Sigmoid colon (tissue), 7 donors: Measurements from ENCODE around the gene MRPS35. TPM values are rescaled to one million over a fixed set of nuclear protein-coding genes. Genes with fewer than 3 reads are reported as not detected.

Source experiments
- DNase-seq: peaks from one replicate; pipeline ENCODE4 v3.0.0-alpha.2; 2019
- H3K27ac ChIP-seq, 4 donors: fragments of 200-600 bp; sonication (generic); one replicate each; pipeline ENCODE4 v1.5.1; 2016 to 2019; ENCODE audit warnings: mild to moderate bottlenecking in 1 of 4
- H3K27me3 ChIP-seq, 3 donors: fragments of 200-600 bp; sonication (generic); one replicate each; pipeline ENCODE4 v1.5.1; 2019; ENCODE audit warnings: mild to moderate bottlenecking in 1 of 3
- H3K36me3 ChIP-seq, 4 donors: fragments of 200-600 bp; sonication (generic); one replicate each; pipeline ENCODE4 v1.5.1; 2016 to 2019
- H3K4me1 ChIP-seq, 4 donors: fragments of 200-600 bp; sonication (generic); one replicate each; pipeline ENCODE4 v1.5.1; 2017 to 2019
- H3K4me3 ChIP-seq, 4 donors: fragments of 200-600 bp; sonication (generic); one replicate each; pipeline ENCODE4 v1.5.1; 2017 to 2019; ENCODE audit warnings: mild to moderate bottlenecking in 2 of 4, moderate library complexity in 1 of 4
- H3K9me3 ChIP-seq, 4 donors: fragments of 200-600 bp in 3 of 4; sonication (generic) in 3 of 4; one replicate each; pipeline versions ENCODE4 v1.5.1 to v1.6.1; 2013 to 2019
- CTCF ChIP-seq, 4 experiments: fragments of 450-650 bp in 3 of 4; fragments of 200-600 bp in 1 of 4; IDR thresholded peaks; one replicate each; pipeline ENCODE4 v1.5.1; 2016 to 2019; ENCODE audit warnings: antibody characterized with exemption in 4 of 4, mild to moderate bottlenecking in 3 of 4, moderate library complexity in 2 of 4
- EP300 ChIP-seq, 4 donors: sonication (generic); formaldehyde crosslinking; IDR thresholded peaks; one replicate each; pipeline ENCODE4 v1.6.1; 2017; ENCODE audit warnings: antibody characterized with exemption in 4 of 4
- POLR2A ChIP-seq, 2 donors: fragments of 450-650 bp; IDR thresholded peaks; one replicate each; pipeline ENCODE4 v1.6.1; 2016; ENCODE audit warnings: antibody characterized with exemption in 2 of 2, mild to moderate bottlenecking in 2 of 2, moderate library complexity in 2 of 2
- POLR2AphosphoS5 ChIP-seq, 4 donors: sonication (generic); formaldehyde crosslinking; IDR thresholded peaks; one replicate each; pipeline ENCODE4 v1.6.1; 2017; ENCODE audit warnings: antibody characterized with exemption in 4 of 4
- WGBS, 2 donors: extraction: QIAGEN DNeasy Blood & Tissue Kit; methylation state at CpG; one replicate each; pipeline ENCODE4 v1.1.7; 2013; 5-methylcytosine and 5-hydroxymethylcytosine counted together
- intact Hi-C: fragments of 100-400 bp; cut with DNase I; formaldehyde crosslinking; loops from one replicate; pipeline ENCODE4 v1.15.1; 2023
- polyA plus RNA-seq, 3 donors: library from polyadenylated mRNA; stranded (reverse); fragments of 200-250 nt; gene quantifications; one replicate each; pipeline ENCODE4 v1.2.3, GENCODE V29; 2013
- total RNA-seq, 4 donors: library from RNA; depleted of rRNA; stranded (reverse); fragments of >200 nt; gene quantifications; one replicate each; pipeline ENCODE4 v1.1.0, GENCODE V29; 2016
- donor health status: healthy with polysubstance abuse.
- donor health status: Bipolar disorder and iron deficiency.
- donor health status: healthy.

Gene MRPS35
- total and polyA plus RNA-seq, 7 donors, result 34.3 to 98.3 (median 53.5) TPM

GRCh38 chr12:27766587-27766986, 56.0 kb downstream of the MRPS35 start:
- no peak for TF ChIP-seq EP300 (IDR thresholded peaks at IDR 0.05)
- TF ChIP-seq POLR2AphosphoS5 (IDR thresholded peaks at IDR 0.05), result no peak
- no peak for TF ChIP-seq POLR2A (IDR thresholded peaks at IDR 0.05)
- no peak for TF ChIP-seq CTCF (IDR thresholded peaks at IDR 0.05)
- 92 to 96% methylated on average over 3 of the region's 3 CpGs for WGBS, 2 donors
- no peak for DNase-seq
- Histone ChIP-seq H3K27me3 (no peaks in the 10 kb centered on the region), H3K27ac (no peak overlapping the region), H3K9me3 (no peaks in the 10 kb centered on the region), H3K4me1 (no peaks in the 10 kb centered on the region), H3K36me3 (no peaks in the 10 kb centered on the region), H3K4me3 (no peak overlapping the region)
- intact Hi-C loops, result no loop called here

GRCh38 chr12:27769142-27769673, 58.6 kb downstream of the MRPS35 start:
- H3K27me3 ChIP-seq, result no peaks in the 10 kb centered on the region
- no peak overlapping the region for H3K27ac ChIP-seq
- TF ChIP-seq EP300 (IDR thresholded peaks at IDR 0.05) (no peak), POLR2A (IDR thresholded peaks at IDR 0.05) (no peak), CTCF (IDR thresholded peaks at IDR 0.05) (no peak), POLR2AphosphoS5 (IDR thresholded peaks at IDR 0.05) (no peak)
- no peak overlapping the region for H3K4me3 ChIP-seq
- DNase-seq, result no peak
- WGBS, 2 donors, result 33 to 71% methylated on average over 8 of the region's 8 CpGs
- no peaks in the 10 kb centered on the region for H3K4me1 ChIP-seq
- intact Hi-C loops, result no loop called here
- no peaks in the 10 kb centered on the region for H3K9me3 ChIP-seq
- no peaks in the 10 kb centered on the region for H3K36me3 ChIP-seq

GRCh38 chr12:27771481-27772327, 61.1 kb downstream of the MRPS35 start:
- no peak overlapping the region for H3K4me3 ChIP-seq
- intact Hi-C loops, result no loop called here
- TF ChIP-seq POLR2A (IDR thresholded peaks at IDR 0.05), result no peak
- no peak for TF ChIP-seq CTCF (IDR thresholded peaks at IDR 0.05)
- TF ChIP-seq POLR2AphosphoS5 (IDR thresholded peaks at IDR 0.05), result no peak
- no peak for TF ChIP-seq EP300 (IDR thresholded peaks at IDR 0.05)
- H3K9me3 ChIP-seq, result no peaks in the 10 kb centered on the region
- no peak overlapping the region for H3K27ac ChIP-seq
- no peaks in the 10 kb centered on the region for H3K27me3 ChIP-seq
- no peak for DNase-seq
- no peaks in the 10 kb centered on the region for H3K4me1 ChIP-seq
- 87 to 90% methylated on average over 3 of the region's 3 CpGs for WGBS, 2 donors
- no peaks in the 10 kb centered on the region for H3K36me3 ChIP-seq

DNA sequence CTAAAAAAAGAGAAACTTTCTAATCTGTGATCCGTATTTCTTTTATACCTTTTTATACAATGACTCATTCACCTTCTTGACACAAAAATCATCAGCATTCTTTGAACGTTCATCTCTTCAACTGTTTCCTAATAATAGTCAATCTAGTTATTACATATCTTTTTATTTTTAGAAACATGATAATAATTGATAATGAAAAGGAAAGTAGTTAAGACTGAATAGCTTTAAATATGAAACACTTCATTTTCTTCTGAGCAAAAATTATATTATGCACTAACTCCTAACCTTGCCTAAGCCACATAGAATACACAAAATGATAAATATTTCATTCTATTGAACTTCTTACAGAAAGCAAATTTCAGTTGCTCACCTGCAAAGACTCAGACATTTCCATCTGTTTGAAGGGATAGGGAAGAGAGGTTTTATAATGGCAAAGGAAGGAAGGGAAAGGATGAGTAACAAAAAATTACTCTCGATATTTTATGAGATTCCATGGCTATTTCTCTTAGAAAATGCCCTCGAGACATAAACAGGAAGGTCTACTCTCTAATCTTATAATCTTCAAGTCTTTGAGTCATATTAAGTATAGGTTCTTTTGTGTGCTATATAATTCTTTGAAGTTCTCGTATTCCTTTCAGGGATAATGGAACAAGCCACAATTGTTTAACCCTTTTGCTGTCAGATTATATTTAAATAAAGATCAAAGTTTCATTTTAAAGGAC, 61.9 kb downstream of the MRPS35 start:
- H3K36me3 ChIP-seq, result no peaks in the 10 kb centered on the region
- no peaks in the 10 kb centered on the region for H3K4me1 ChIP-seq
- DNase-seq, result no peak
- 62 to 63% methylated on average over 5 of the region's 5 CpGs for WGBS, 2 donors
- H3K27me3 ChIP-seq, result no peaks in the 10 kb centered on the region
- H3K9me3 ChIP-seq, result no peaks in the 10 kb centered on the region
- no peak overlapping the region for H3K4me3 ChIP-seq
- no peak overlapping the region for H3K27ac ChIP-seq
- intact Hi-C loops, result no loop called here
- TF ChIP-seq CTCF (IDR thresholded peaks at IDR 0.05) (no peak), EP300 (IDR thresholded peaks at IDR 0.05) (no peak), POLR2A (IDR thresholded peaks at IDR 0.05) (no peak), POLR2AphosphoS5 (IDR thresholded peaks at IDR 0.05) (no peak)
